ENCODE results near the gene EEF1E1.

EEF1E1 gene
- long read RNA-seq, transcript EEF1E1-205 (3 exons, 654 nt): minor isoform, 5 of 134 reads
- long read RNA-seq, transcript EEF1E1-201 (4 exons, 1,077 nt): major isoform, 90 of 134 reads
- long read RNA-seq, partial matches to known transcripts: 17 of 134 reads
- long read RNA-seq, other reads (novel, unspliced or antisense): 20 of 134 reads

DNA sequence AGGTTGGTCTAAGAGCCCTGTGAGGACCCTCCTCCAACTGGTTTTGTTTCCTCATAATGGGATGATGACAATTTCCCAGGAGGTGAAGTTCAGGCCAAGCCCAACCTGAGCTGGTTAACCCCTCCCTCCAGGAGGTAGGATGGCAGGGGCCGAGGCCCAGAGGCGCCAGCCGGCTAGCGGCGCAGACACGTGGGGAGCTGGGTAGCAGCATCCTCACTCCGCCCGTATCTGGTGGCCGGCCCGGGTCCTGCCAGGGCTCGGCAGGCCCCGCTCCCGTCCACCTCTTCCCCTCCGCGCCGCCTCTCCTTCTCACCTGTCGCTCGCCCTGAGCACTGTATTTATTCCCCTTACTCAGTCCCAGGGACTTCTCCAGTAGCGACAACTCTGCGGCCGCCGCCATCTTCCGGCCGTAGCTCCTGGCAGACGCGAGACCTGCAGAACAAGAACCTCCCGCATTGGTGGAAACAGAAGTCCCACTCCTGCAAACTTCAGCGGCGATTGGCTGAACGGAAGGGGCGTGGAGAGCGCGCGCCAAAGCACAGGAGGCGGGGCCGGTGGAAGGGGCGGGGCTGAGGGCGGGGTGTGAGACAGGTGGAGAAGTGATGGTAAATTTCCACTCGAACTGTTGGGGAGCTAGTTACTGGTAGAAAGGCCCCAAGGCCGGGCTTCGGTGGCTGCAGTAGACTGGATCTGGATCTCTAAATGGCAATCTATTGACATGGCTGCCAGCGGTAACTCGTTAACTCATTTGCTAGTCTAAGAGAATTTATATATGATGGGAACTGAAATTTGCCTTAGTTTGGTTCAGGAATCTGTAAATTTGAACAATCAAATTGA lies at the start of gene EEF1E1:
Gene EEF1E1 (minus strand): TSS at position 427 of the 837 bp plus-strand sequence. CDS start 27 bp downstream, at position 400.
- DNase-seq (ENCODE audit: low read depth in 1 of 2, low spot score in 1 of 2): peak; percentile 89 to 96
- Histone ChIP-seq H3K27ac (replicated peaks) (peak within 1 kb of the TSS; percentile 69), H3K27me3 (ENCODE audit: insufficient read depth, poor library complexity, severe bottlenecking) (no peaks in the 10 kb centered on the region)

DNA sequence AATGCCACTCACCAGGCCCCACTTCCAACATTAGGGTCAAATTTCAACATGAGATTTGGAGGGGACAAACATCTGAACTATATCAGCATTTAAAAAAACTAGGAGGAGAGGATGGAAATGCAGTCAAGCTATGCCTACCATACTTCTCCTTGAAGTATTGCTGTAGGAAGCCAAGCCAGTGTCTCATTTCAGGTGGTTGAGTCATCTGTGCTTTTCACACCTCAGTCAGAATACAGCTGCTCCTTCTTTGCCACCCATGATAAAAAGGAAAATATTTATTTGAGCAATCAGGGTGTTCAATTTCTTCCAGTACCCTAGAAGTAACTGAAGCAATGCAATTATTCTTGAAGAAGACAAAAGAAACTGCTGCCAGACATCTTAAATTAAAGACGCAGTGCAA lies 47.0 kb upstream of the EEF1E1 start:
- Histone ChIP-seq H3K27ac (replicated peaks) (no peak overlapping the region), H3K4me3 (replicated peaks; ENCODE audit: insufficient read depth, low read length) (no peak overlapping the region), H3K27me3 (ENCODE audit: insufficient read depth, poor library complexity, severe bottlenecking) (no peaks in the 10 kb centered on the region)
- TF ChIP-seq, protein P1, sequence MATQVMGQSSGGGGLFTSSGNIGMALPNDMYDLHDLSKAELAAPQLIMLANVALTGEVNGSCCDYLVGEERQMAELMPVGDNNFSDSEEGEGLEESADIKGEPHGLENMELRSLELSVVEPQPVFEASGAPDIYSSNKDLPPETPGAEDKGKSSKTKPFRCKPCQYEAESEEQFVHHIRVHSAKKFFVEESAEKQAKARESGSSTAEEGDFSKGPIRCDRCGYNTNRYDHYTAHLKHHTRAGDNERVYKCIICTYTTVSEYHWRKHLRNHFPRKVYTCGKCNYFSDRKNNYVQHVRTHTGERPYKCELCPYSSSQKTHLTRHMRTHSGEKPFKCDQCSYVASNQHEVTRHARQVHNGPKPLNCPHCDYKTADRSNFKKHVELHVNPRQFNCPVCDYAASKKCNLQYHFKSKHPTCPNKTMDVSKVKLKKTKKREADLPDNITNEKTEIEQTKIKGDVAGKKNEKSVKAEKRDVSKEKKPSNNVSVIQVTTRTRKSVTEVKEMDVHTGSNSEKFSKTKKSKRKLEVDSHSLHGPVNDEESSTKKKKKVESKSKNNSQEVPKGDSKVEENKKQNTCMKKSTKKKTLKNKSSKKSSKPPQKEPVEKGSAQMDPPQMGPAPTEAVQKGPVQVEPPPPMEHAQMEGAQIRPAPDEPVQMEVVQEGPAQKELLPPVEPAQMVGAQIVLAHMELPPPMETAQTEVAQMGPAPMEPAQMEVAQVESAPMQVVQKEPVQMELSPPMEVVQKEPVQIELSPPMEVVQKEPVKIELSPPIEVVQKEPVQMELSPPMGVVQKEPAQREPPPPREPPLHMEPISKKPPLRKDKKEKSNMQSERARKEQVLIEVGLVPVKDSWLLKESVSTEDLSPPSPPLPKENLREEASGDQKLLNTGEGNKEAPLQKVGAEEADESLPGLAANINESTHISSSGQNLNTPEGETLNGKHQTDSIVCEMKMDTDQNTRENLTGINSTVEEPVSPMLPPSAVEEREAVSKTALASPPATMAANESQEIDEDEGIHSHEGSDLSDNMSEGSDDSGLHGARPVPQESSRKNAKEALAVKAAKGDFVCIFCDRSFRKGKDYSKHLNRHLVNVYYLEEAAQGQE (IDR thresholded peaks at IDR 0.05; ENCODE audit: insufficient replicate concordance, low read depth): no peak
- TF ChIP-seq, protein P2, sequence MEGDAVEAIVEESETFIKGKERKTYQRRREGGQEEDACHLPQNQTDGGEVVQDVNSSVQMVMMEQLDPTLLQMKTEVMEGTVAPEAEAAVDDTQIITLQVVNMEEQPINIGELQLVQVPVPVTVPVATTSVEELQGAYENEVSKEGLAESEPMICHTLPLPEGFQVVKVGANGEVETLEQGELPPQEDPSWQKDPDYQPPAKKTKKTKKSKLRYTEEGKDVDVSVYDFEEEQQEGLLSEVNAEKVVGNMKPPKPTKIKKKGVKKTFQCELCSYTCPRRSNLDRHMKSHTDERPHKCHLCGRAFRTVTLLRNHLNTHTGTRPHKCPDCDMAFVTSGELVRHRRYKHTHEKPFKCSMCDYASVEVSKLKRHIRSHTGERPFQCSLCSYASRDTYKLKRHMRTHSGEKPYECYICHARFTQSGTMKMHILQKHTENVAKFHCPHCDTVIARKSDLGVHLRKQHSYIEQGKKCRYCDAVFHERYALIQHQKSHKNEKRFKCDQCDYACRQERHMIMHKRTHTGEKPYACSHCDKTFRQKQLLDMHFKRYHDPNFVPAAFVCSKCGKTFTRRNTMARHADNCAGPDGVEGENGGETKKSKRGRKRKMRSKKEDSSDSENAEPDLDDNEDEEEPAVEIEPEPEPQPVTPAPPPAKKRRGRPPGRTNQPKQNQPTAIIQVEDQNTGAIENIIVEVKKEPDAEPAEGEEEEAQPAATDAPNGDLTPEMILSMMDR (IDR thresholded peaks at IDR 0.05; ENCODE audit: insufficient read depth, low read length): no peak
- no peak for TF ChIP-seq SPI1 (IDR thresholded peaks at IDR 0.05; ENCODE audit: borderline replicate concordance, low read depth)
- no peak for TF ChIP-seq POLR2AphosphoS5 (IDR thresholded peaks at IDR 0.05; ENCODE audit: low read depth)
- no peak for TF ChIP-seq GABPA (IDR thresholded peaks at IDR 0.05; ENCODE audit: low read depth)
- DNase-seq (ENCODE audit: low read depth in 1 of 2, low spot score in 1 of 2): no peak

More for the DNA sequence above, at the start of gene EEF1E1:
- H3K4me3 ChIP-seq (replicated peaks; ENCODE audit: insufficient read depth, low read length): peak within 1 kb of the TSS; percentile 98
- TF ChIP-seq POLR2AphosphoS5 (IDR thresholded peaks at IDR 0.05; ENCODE audit: low read depth) (peak; percentile 89), GABPA (IDR thresholded peaks at IDR 0.05; ENCODE audit: low read depth) (no peak), SPI1 (IDR thresholded peaks at IDR 0.05; ENCODE audit: borderline replicate concordance, low read depth) (no peak)
- TF ChIP-seq, protein P2 (IDR thresholded peaks at IDR 0.05; ENCODE audit: insufficient read depth, low read length): no peak
- TF ChIP-seq, protein P1 (IDR thresholded peaks at IDR 0.05; ENCODE audit: insufficient replicate concordance, low read depth): peak; percentile 63

GRCh38 chr6:8143945-8144344 lies 41.6 kb upstream of the EEF1E1 start:
- Histone ChIP-seq H3K27me3 (ENCODE audit: insufficient read depth, poor library complexity, severe bottlenecking) (no peaks in the 10 kb centered on the region), H3K4me3 (replicated peaks; ENCODE audit: insufficient read depth, low read length) (no peak overlapping the region), H3K27ac (replicated peaks) (no peak overlapping the region)
- TF ChIP-seq, protein P1 (IDR thresholded peaks at IDR 0.05; ENCODE audit: insufficient replicate concordance, low read depth): no peak
- no peak for TF ChIP-seq SPI1 (IDR thresholded peaks at IDR 0.05; ENCODE audit: borderline replicate concordance, low read depth)
- TF ChIP-seq POLR2AphosphoS5 (IDR thresholded peaks at IDR 0.05; ENCODE audit: low read depth): no peak
- TF ChIP-seq GABPA (IDR thresholded peaks at IDR 0.05; ENCODE audit: low read depth): no peak
- TF ChIP-seq, protein P2 (IDR thresholded peaks at IDR 0.05; ENCODE audit: insufficient read depth, low read length): no peak
- no peak for DNase-seq (ENCODE audit: low read depth in 1 of 2, low spot score in 1 of 2)
